Measurements from ENCODE around the gene PLCG2.

- no peak for TF ChIP-seq CTCF (IDR thresholded peaks at IDR 0.05; ENCODE audit: borderline replicate concordance, extremely low read depth, low read length, poor library complexity, severe bottlenecking)
- TF ChIP-seq EZH2 (IDR thresholded peaks at IDR 0.05; ENCODE audit: borderline replicate concordance, low read depth, low read length, severe bottlenecking) = no peak
Measured at GRCh38 chr16:81799138-81799504, 20.0 kb downstream of the PLCG2 start.

Data from DND-41 (cell line).